Lung (tissue), 12 donors: Measurements from ENCODE around the gene ANP32B. TPM values are rescaled to one million over a fixed set of nuclear protein-coding genes. Genes with fewer than 3 reads are reported as not detected.

Experiments
- ATAC-seq: fragments of 200-7000 bp; cut with Tn5 transposase; one replicate; pipeline ENCODE4 v1.9.1; 2020; ENCODE audit warnings: moderate number of reproducible peaks; ENCODE audit not compliant: insufficient read depth, low FRiP score
- DNase-seq, 3 donors: peaks; one replicate each; pipeline ENCODE4 v3.0.0-alpha.2; 2013 to 2017
- H3K27ac ChIP-seq, 2 donors: one replicate each; pipeline ENCODE4 v1.5.1; 2013; ENCODE audit warnings: mild to moderate bottlenecking in 2 of 2, moderate library complexity in 2 of 2, control low read depth in 1 of 2, inconsistent platforms in 1 of 2, low read depth in 1 of 2, low read length in 1 of 2
- H3K27me3 ChIP-seq, 3 donors: one replicate each; pipeline ENCODE4 v1.5.1; 2013; ENCODE audit warnings: low read length in 2 of 3; ENCODE audit not compliant: control insufficient read depth in 3 of 3, insufficient read depth in 3 of 3
- H3K36me3 ChIP-seq, 4 donors: one replicate each; pipeline ENCODE4 v1.5.1; 2013; ENCODE audit warnings: low read length in 4 of 4, mild to moderate bottlenecking in 1 of 4, moderate library complexity in 1 of 4; ENCODE audit not compliant: control insufficient read depth in 4 of 4, insufficient read depth in 4 of 4
- H3K4me1 ChIP-seq, 5 donors: one replicate each; pipeline ENCODE4 v1.5.1; 2013; ENCODE audit warnings: low read length in 5 of 5, mild to moderate bottlenecking in 2 of 5, moderate library complexity in 1 of 5; ENCODE audit not compliant: control insufficient read depth in 5 of 5, insufficient read depth in 5 of 5
- H3K4me3 ChIP-seq: one replicate; pipeline ENCODE4 v1.5.1; 2013; ENCODE audit warnings: mild to moderate bottlenecking, control low read depth, moderate library complexity
- H3K9ac ChIP-seq, 2 donors: one replicate each; pipeline ENCODE4 v1.5.1; 2013; ENCODE audit warnings: low read length in 2 of 2, control low read depth in 1 of 2; ENCODE audit not compliant: insufficient read depth in 1 of 2
- H3K9me3 ChIP-seq, 4 donors: one replicate each; pipeline ENCODE4 v1.5.1; 2013; ENCODE audit warnings: low read length in 3 of 4, mild to moderate bottlenecking in 1 of 4, moderate library complexity in 1 of 4; ENCODE audit not compliant: control insufficient read depth in 4 of 4, insufficient read depth in 3 of 4
- CTCF ChIP-seq: IDR thresholded peaks from 2 replicates; pipeline ENCODE4 v1.5.1; 2012; ENCODE audit warnings: mild to moderate bottlenecking; ENCODE audit errors: control extremely low read depth, extremely low read depth
- WGBS, 2 donors: extraction: QIAGEN DNeasy Blood & Tissue Kit; methylation state at CpG; one replicate each; pipeline ENCODE4 v1.1.7; 2013; 5-methylcytosine and 5-hydroxymethylcytosine counted together
- polyA plus RNA-seq, 2 donors: library from polyadenylated mRNA; stranded (reverse); fragments of 200-250 nt; gene quantifications; one replicate each; pipeline ENCODE4 v1.2.1, GENCODE V29; 2013
- total RNA-seq, 2 donors: library from RNA; depleted of rRNA in 1 of 2; stranded (reverse); fragments of >200 nt in 1 of 2; gene quantifications; one replicate each; pipeline ENCODE4 v1.2.1, GENCODE V29; 2014 to 2021
- donor health status: control.
- donor health status: control.
- donor health status: Bipolar disorder and iron deficiency.
- donor health status: healthy.
- donor health status: DM: yes; HTN: yes; CAD: no.

The ANP32B gene
- total and polyA plus RNA-seq, 4 donors = 45.4 to 152 (median 103) TPM

- H3K27ac ChIP-seq = peak within 1 kb of the TSS; percentile 94 to 99
- peak; percentile 99 for ATAC-seq
- DNase-seq = peak; percentile 92 to 95 (median 94)
- peak within 1 kb of the TSS; percentile 79 for H3K4me3 ChIP-seq
- TF ChIP-seq CTCF = no peak
- peak within 1 kb of the TSS; percentile 41 to 83 for H3K9ac ChIP-seq
- H3K9me3 ChIP-seq = no peaks in the 10 kb centered on the region
- 0 to 1% methylated on average over 60 to 80 of the region's 80 CpGs for WGBS, 2 donors
- H3K27me3 ChIP-seq = no peaks in the 10 kb centered on the region
- H3K4me1 ChIP-seq = peaks cover 0 to 8% (median 5%) of the 10 kb centered on the region in 5 donors
- H3K36me3 ChIP-seq = peaks cover 4 to 6% (median 4%) of the 10 kb centered on the region in 4 donors
Observed at GRCh38 chr9:98056269-98057137, 73.4 kb downstream of the ANP32B start, which contains the start of gene NANS. NANS (plus strand) TSS chr9:98056732; CDS start chr9:98056809, 77 bp downstream.

- peak in 2 of 3 donors; percentile 33 to 64 for DNase-seq
- Histone ChIP-seq H3K4me3 (peak overlapping the region; percentile 79), H3K9ac (peak overlapping the region; percentile 30 to 83), H3K36me3 (peaks cover 4 to 9% (median 6%) of the 10 kb centered on the region in 4 donors), H3K27me3 (no peaks in the 10 kb centered on the region), H3K27ac (peak overlapping the region; percentile 94 to 99), H3K4me1 (peaks cover 0 to 8% (median 5%) of the 10 kb centered on the region in 5 donors), H3K9me3 (no peaks in the 10 kb centered on the region)
- ATAC-seq = no peak
- 2 to 9% methylated on average over 14 of the region's 14 CpGs for WGBS, 2 donors
- no peak for TF ChIP-seq CTCF
Observed at GRCh38 chr9:98057138-98057799, 74.1 kb downstream of the ANP32B start.

GRCh38 chr9:98062161-98062560 lies 79.0 kb downstream of the ANP32B start:
- no peaks in the 10 kb centered on the region for H3K27me3 ChIP-seq
- H3K9ac ChIP-seq = no peak overlapping the region
- peaks cover 4 to 21% (median 14%) of the 10 kb centered on the region in 4 donors for H3K36me3 ChIP-seq
- 91 to 93% methylated on average over 3 of the region's 3 CpGs for whole genome bisulfite sequencing, 2 donors
- no peak for TF ChIP-seq CTCF
- H3K9me3 ChIP-seq = no peaks in the 10 kb centered on the region
- H3K27ac ChIP-seq = no peak overlapping the region
- peaks cover 0 to 7% (median 5%) of the 10 kb centered on the region in 5 donors for H3K4me1 ChIP-seq
- no peak for ATAC-seq
- DNase-seq = no peak
- no peak overlapping the region for H3K4me3 ChIP-seq
